ENCODE data around the gene EOGT.

Gene EOGT

DNA sequence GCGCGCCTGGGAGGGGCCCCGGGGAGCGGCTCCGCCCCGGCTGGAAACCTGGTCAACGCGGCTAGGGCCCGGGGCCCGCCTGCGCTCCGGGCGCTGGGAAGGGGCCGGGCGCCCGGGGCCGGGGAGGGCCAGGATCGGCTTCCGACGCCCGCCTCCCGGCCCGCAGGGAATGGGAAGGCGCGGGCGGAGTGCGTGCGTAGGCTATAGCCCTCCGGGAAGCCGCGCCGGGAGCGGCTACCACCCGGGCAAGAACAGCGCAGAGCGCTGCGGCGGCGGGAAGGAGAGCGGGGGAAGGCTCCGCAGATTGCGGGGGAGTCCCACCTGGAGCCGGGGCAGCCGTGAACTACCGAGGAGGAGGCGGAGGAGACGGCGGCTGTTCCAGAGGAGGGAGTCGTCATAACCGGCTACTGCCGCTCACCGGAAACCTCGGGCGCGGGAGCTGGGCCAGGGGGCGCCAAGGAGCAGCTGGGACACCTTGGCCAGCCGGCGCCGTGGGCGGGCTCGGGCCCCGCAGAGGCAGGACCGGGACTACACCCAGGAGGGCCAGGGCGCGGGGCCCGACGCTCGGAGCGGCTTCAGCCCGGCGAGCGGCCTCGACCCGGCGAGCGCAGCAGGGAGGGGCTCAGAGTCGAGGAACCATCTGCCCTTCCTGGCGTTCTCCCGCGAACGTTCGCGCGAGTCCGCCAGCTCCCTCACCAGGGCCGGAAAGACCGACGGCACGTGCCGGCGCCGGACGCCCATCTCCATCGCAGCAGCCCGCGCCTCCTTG is at the start of gene EOGT:
Gene EOGT, minus strand, starts transcription at position 432 of the 769 bp plus-strand sequence. CDS start 3,838 bp downstream, outside the sequence.
- DNase-seq (ENCODE audit: low read depth), result peak; percentile 71

DNA sequence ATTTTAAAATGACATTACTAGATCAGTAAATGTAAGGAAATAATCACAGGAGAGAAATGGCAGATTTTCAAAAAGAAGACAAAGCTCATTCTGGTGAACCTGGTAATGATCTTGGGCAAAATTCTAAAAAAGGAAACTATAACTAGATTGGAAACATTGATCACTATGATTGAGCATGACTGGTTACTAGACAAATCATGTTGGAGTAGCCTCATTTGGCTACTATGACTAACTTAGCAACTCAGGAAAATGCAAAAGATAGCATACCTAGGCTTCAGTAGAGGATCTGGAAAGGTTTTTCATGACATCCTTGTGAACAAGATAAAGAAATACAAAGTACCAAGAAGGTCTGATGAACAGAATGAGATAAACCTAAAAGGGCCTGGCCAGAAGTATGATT is 46.2 kb upstream of the EOGT start:
- no peak for DNase-seq (ENCODE audit: low read depth)

DNA sequence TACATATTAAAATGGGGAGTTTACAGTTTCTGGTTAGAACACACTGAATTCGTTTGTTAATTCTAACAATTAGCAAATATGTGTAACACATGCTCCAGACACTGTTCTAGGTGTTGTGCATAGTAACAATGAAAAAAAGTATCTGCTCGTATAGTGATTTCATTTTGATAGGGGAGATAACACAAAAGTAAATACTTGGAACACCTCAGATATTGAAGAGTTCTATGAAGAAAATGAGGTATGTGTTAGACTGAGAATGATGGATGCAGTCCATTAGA is 45.4 kb upstream of the EOGT start:
- no peak for DNase-seq (ENCODE audit: low read depth)

DNA sequence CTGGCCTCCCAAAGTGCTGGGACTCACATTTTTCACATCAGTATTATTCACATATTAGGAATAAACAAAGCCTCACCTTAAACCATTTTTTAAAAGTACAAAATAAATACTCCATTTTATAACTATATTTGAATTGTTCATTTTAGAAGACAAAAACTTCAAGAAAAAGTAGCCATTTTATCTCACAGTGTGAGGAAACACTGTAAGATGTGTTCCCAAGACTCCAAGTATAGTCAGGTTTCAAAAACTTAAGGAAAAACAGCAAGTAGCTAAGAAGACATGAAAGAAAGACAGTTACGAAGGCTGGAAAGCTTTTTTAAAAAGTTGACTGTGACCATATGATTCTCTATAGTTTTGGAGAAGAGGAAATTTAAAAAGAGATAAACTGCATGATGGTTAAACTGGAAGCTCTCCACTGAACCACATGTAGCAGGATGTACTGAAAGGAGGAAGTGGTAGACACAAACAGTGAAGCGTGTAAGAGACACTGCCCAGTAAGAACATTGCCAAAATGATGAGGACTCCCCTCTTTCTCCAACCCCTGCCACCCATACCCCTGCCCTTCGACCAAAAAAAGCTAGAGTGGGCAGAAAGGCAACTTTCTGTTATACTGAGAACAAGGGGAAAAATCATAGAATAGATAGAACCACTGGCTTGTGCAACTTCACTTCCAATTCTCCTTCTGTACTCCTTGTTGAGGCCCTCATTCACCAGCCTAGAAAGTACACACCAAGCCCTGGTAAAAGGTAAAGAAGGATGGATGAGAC is 44.9 kb upstream of the EOGT start:
- no peak for DNase-seq (ENCODE audit: low read depth)

DNA sequence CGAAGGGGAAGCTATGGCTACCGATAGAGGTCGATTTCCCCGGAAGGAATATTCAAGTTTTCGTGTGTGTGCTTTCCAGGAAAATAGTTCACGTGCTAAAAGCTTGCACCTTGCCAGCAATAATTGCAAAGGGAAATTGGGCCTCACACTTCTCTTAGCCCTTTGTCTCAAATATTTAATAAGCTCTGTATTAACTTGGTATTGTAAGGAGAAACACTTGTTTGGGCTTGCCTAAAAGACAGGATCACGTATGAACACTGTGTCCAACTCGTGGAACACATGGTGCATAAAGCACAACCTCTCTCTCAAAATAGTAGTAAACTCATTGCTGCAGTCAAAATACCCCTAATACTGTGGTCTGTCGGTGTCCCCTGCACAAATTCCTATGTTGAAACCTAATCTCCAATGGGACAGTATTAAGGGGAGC is 39.0 kb upstream of the EOGT start:
- no peak for DNase-seq (ENCODE audit: low read depth)

DNA sequence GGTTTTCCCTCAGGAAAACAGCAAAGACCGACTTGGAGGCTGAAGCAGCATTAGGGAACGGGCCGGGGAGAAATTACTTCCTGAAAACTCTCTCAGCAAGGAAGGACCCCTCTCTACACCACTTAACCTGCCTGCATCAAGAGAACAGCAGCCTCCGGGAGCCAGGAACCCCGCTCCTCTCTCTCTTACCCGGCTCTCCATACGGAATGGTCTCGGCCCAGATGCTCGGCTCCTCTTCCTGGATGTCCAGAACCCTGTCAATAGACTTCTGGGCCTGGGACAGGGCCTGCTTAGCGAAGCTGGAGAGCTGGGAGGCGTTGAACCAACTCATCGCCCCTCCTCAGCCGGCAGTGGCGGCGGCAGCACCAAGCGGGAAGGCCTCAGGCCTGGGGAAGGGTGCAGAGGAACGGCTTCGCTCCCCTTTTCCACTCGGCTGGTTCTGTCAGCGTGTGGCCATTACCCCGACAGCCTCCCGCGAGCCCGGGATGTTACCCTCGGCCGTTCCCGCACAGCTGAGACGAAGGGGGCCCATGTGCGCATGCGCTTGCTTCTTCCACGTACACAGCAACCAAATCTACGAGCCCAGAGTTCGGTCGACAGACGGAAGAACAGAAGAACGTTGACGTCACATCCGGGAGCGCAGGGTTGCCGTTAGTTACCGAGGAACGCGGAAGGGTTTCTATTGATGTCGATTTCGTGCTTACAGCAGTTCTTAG is 38.4 kb upstream of the EOGT start, which contains the start of gene TMF1:
Gene TMF1, minus strand, starts transcription at position 578 of the 716 bp plus-strand sequence. Its CDS starts 247 bp downstream, at position 331.
- peak; percentile 98 for DNase-seq (ENCODE audit: low read depth)

DNA sequence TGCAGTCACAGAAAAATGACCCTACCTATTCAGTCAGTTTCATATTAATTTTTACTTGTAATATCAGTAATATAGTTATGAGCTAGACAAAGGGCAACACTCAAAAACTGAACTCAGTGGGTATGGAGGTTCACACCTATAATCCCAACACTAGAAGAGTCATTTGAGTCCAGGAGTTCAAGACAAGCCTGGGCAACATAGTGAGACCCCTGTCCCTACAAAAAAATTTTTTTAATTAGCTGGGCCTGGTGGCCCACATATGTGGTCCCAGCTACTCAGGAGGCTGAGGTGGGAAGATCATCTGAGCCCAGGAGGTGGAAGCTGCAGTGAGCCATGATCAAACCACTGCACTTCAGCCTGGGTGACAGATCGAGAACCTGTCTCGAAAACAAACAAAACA is 35.5 kb upstream of the EOGT start:
- no peak for DNase-seq (ENCODE audit: low read depth)

DNA sequence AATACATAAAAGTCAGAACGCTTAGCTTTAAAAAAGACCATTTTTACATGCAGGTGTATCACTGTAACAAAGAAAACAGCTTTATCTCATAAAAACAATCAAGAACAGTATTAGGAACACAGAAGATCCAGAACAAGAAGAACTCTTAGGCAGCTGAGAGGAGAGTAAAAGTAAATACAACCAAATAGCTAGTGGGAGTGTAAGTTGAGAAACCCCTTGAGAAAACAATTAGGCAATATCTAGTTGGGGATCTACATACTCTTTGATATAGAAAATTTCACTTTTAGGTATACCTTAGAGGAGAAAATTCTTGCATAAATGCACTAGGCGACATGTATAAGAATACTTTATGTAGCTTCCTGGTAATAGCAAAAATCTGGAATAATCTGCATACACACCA is 31.1 kb upstream of the EOGT start:
- no peak for DNase-seq (ENCODE audit: low read depth)

DNA sequence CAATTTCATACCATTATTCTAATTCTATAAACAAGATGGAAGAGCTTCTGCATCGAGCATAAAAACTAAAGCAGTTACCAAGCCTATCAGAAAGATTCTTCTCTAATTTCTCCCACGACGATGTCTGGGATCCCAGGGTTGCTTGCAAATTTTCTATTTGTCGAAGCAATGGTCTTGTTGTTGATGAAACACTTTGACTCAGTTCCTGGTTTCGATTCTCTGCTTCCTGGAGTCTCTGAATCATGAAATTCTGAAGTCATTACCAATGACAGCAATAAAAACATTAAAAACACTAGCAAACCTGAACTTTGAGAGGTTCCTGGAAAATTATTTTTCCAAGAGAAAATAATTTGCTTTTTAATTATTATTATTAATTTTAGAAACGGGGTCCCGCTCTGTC is 20.0 kb upstream of the EOGT start:
- DNase-seq (ENCODE audit: low read depth), result no peak

DNA sequence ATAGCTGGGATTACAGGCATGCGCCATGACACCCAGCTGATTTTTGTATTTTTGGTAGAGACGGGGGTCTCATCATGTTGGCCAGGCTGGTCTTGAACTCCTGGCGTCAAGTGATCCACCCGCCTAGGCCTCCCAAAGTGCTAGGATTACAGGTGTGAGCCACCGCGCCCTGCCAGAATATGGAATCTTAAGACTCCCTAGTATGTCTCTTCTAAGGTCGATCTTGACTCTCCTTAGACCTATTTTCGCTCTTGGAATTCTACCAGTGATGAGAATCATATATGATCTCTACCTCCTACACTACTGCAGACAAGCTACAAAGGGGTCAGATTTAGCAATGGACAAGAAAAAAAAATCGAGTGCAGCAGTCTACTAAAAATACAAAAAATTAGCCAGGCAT is 19.3 kb upstream of the EOGT start:
- no peak for DNase-seq (ENCODE audit: low read depth)

DNA sequence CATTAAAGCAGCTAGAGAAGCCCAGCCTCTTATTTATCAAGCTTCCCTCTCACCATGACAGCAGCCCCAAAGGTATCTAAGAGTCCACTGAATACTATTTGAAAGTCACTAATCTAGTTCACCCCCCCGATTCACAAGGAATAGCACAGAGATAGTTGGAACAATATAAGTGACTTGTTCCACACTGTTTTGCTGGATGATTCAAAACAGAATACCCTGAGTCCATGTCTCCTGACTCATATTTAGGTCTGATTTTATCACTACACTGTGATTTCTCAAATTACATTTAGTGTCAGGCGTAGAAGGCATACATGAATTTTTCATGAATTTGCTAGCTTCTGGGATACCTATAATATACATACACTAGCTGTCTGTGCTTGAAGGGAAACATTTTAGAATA is 18.7 kb upstream of the EOGT start:
- no peak for DNase-seq (ENCODE audit: low read depth)

DNA sequence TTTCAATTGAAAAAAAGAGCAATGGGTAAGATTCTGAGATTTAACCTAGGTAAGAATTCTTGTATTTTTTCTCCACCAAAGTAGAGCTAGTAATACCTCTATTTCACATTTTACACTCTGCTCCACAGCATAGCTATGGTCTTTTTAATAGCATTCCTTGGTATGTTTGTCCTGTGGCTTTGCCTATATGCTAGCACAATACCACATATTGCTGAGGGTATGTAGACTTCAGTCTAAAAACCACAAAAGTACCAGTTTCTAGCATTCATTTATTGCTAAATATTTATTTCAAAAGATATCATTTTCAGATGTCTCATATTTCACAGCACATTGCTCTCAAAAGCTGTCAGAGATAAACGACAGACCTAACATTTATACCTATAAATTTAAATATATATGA is 18.2 kb upstream of the EOGT start:
- DNase-seq (ENCODE audit: low read depth), result no peak

DNA sequence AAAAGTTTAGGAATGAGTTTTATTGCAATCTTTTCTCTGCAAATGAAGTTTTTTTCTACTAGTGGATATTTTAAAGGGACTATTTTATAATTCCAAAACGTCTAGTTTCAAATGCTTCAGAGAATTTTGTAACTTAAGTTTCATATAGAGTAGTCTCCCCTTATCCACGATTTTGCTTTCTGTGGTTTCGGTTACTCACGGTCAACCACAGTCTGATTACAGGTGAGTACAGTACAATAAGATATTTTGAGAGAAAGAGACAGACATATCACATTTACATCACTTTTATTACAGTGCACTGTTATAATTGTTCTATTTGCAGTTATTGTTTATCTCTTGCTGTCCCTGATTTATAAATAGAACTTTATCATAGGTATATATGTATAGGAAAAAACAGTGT is 7.4 kb upstream of the EOGT start:
- DNase-seq (ENCODE audit: low read depth), result no peak

DNA sequence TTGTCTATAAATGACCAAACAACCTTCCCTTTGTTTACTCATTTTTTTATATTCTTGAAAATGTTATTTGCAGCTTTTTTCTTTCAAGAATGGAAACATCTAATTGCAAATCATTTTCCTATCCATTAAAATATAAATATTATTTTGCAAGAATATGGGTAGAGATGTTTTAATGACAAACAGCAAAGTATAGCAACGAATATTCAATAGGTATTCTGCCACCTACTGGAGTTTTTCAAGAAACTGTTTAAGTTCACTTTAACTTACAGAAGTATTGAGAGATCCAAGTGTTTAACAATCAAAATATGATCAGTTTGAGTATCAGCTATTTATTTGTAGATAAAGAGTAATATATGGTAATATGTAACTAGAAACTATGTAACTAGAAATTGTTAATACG is 6.9 kb upstream of the EOGT start:
- no peak for DNase-seq (ENCODE audit: low read depth)

DNA sequence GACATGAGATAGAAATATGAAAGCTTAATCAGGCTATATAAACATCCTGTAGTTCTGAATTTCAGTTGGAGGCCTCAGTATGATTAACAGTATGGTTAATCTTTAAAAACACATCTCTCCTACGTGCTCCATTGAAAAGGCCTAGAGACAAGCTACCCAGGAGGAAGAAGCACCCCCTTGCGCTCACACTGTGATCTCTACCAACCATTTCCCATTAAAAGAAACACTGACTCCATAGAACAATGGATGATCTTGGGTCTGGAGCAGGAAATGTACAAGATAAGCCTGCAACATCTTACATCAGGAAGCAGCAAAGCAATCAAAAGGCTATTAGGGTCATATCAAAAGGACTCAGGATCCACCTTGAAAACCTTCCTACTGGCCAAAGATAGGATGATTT is 3.4 kb upstream of the EOGT start:
- DNase-seq (ENCODE audit: low read depth), result no peak

DNA sequence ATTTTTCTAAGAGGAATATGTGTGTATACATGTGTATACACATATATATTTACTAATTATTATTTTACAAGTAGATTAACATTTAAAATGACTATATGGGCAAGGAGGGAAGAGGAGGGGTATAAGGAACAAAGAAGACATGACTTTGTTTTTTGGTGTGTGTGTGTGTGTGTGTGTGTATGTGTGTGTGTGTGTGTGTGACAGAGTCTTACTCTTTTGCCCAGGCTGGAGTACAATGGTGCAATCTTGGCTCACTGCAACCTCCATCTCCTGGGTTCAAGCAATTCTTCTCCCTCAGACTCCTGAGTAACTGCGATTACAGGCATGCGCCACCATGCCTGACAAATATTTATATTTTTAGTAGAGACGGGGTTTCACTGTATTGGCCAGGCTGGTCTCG is 2.6 kb upstream of the EOGT start:
- no peak for DNase-seq (ENCODE audit: low read depth)

DNA sequence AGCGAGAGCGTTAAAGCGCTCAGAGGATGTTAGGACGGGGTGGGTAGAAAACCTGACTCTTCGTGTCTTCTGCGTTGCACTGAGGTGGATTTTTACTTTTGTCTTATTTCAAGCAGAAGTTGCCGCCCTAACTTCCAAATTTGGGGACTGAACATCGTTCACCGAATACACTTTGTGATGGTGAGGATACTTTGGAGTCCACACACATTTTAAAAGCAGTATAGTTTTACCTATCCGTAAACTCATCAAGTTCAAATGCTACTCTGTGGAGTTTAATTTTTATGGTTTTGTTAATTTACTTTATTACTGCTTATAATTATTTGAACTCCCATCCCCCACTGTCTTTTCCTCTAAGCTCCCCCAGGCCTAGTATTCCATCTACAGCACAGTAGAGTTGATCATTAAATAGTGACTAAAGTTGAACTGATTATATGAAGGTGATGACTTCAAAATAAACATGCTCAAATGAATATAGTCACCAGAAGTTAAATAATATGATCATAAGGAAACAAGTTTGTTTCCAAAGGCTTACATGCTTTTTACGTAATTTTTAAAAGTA is 617 bp upstream of the EOGT start:
- no peak for DNase-seq (ENCODE audit: low read depth)

DNA sequence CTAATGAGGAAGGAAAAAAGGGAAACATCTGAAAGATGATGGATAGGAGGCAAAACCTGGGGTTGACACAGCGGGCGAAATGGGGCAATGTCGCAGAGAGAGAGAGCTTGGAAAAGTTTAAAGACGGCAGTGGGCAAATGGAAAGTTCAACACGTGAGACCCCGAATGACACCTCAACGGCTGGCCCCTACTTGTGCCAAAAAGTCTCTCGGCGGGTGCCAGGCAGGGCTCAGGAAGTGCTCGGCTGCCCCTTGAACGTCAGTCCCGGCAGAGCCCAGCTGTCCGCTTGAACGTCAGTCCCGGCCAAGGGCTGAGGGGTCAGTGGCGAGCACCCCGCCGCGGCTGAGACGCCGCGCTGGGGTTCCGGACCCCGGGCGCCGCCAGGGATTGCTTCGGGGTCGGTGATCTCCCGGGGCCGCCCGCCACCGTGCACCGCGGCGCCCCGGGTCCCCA is 658 bp downstream of the EOGT start:
- no peak for DNase-seq (ENCODE audit: low read depth)

DNA sequence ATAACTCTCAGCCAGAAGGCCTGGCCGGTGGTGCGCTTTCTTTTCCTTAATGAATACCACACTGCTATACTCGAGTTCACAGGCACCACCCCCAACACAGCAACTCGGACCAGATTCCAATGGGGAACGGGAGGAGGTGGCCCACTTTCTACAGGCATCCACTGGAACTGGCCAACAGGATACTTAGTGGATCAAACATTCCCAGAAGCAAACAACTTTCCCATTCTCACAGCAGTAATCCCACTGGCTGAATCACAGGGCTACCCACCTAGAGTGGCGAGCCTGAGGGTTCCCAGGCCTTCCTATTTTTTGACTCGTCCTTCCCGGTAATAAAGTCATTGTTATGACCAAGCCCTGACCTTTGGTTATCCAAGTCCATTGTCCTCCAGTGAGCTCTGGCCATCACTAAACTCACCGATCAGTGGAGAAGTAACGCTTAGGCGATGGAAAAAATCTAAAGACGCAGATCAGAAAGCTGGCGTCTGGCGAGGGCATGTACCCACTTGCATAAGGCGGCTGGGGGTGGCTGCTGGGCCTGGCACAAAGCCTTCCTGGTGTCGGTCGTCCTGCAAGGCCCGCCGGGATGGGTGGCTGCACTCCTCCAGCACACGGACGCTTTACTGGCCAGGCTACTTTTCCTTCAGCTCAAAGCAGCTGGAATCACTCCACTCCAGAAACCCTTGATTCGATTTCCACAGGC is 1.2 kb downstream of the EOGT start:
- no peak for DNase-seq (ENCODE audit: low read depth)

DNA sequence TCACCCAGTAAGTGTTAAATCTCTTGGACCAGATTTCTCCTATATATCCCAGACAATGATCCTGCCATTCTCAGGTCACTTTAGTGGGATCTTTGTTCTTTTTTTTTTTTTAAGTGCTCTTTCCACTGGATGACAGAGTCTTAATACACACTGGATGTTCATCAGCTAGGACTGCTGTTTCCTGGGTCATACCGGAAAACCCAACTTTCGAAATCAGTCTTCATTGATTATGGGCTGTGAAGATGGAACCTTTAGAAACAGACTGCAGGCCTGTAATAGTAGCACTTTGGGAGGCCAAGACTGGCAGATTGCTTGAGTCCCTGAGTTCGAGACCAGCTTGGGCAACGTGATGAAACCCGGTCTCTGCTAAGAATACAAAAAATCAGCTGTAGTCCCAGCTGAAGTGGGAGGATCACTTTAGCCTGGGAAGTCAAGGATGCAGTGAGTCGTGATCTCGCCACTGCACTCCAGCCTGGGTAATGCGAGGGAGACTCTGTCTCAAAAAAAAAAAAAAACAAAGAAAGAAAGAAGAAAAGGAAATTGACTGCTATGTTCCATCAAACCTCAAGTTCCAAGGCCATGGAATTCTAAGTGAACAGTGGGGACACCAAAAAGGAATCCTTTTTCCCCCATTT is 2.3 kb downstream of the EOGT start:
- no peak for DNase-seq (ENCODE audit: low read depth)

DNA sequence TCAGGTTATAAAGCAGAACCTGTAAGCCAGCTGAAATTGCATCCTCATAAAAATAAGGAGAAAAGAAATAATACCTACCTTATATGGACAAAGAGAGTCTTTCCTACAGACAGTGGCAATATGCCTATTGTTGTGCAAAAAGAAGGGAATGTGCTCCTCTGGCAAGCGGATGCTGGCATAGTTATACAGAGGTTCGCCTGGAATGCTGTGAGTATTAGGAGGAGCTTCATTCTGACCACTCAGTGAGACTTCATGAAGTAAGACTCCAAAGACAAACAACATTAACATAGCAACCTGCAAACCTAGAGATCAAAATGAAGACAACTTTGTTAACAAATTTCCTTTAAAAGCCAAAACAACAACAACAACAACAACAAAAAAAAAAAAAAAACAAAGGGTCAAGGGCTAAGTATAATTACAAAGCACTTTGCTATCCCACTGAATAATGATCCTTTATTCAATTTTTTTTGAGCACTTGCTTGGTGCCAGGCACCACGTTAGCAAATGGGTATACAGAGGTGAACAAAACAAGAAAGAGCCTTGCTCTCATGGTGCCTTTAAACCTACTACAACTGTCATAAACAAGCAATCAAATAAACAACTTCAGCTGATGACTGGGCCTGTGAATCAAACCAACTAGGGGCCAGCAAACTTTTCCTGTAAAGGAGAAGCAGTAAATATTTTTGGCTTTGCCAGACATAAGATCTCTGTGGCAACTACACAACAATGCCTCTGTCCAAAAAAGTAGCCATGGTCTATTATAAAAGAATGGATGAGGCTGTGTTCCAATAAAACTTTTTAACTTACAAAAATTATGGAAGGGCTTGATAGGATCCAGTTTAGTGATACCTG is 3.7 kb downstream of the EOGT start:
- DNase-seq (ENCODE audit: low read depth), result peak; percentile 90
